ENCODE results near the gene PPP4R4.
"Not testable (repeated sequence)": the region's sequence is repeated elsewhere in the genome, so short reads cannot be mapped to it uniquely, and the experiment has no call there.

PPP4R4 gene

DNA sequence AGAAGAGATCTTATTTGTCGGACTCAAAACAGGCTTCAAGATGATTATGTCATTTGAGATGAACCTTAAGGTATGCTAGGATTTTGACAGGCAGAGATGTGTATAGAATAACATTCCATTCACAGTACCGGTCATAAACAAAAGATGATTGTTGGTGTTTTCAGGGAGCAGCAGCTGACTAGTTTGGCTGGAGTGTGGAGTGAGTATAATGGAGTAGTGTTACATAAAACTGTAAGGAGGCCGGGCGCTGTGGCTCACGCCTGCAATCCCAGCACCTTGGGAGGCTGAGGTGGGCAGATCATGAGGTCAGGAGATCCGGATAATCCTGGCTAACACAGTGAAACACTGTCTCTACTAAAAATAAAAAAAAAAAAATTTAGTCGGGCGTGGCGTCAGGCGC is 95.0 kb downstream of the PPP4R4 start:
- Histone ChIP-seq H3K4me2 (ENCODE audit: low read length) (no peak overlapping the region), H3K4me1 (ENCODE audit: low read length) (no peaks in the 10 kb centered on the region), H3K27ac (ENCODE audit: low read length) (no peak overlapping the region), H3K36me3 (replicated peaks; ENCODE audit: low read depth, low read length) (no peaks in the 10 kb centered on the region), H3K79me2 (ENCODE audit: low read length) (no peaks in the 10 kb centered on the region), H3K27me3 (ENCODE audit: low read depth, low read length) (no peaks in the 10 kb centered on the region), H3K4me3 (ENCODE audit: low read length) (no peak overlapping the region), H3K9me3 (ENCODE audit: insufficient read depth, low read length) (no peaks in the 10 kb centered on the region), H2AFZ (ENCODE audit: low read depth, low read length) (no peak overlapping the region), H3K9ac (ENCODE audit: low read length) (no peak overlapping the region), H4K20me1 (ENCODE audit: insufficient read depth, low read length) (no peaks in the 10 kb centered on the region)
- TF ChIP-seq, protein P1, sequence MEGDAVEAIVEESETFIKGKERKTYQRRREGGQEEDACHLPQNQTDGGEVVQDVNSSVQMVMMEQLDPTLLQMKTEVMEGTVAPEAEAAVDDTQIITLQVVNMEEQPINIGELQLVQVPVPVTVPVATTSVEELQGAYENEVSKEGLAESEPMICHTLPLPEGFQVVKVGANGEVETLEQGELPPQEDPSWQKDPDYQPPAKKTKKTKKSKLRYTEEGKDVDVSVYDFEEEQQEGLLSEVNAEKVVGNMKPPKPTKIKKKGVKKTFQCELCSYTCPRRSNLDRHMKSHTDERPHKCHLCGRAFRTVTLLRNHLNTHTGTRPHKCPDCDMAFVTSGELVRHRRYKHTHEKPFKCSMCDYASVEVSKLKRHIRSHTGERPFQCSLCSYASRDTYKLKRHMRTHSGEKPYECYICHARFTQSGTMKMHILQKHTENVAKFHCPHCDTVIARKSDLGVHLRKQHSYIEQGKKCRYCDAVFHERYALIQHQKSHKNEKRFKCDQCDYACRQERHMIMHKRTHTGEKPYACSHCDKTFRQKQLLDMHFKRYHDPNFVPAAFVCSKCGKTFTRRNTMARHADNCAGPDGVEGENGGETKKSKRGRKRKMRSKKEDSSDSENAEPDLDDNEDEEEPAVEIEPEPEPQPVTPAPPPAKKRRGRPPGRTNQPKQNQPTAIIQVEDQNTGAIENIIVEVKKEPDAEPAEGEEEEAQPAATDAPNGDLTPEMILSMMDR (IDR thresholded peaks at IDR 0.05; ENCODE audit: low read depth, low read length) = no peak
- TF ChIP-seq EZH2phosphoT487 (IDR thresholded peaks at IDR 0.05; ENCODE audit: low read depth) = no peak

DNA sequence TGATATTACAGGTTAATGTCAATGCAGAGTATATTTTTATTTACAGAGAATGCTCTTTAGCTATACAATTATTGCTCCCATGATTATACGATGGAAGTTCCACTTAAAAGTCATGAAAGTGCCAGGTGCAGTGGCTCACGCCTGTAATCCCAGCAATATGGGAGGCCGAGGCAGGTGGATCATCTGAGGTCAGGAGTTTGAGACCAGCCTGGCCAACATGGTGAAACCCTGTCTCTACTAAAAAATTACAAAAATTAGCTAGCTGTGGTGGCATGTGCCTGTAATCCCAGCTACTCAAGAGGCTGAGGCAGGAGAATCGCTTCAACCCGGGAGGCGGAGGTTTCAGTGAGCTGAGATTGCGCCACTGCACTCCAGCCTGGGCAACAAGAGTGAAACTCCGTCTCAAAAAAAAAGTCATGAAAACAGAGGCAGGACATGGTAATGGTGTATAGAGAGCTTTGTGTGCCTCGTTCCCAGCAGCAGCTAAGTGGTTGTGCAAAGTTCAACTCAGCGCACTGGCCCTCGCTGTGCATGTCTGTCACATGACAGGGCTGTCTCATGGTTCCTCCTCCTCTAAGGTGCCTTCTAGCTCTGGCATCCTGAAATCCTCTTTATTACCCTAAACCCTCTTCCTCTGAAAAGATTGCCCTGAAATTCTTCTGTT is 102.9 kb downstream of the PPP4R4 start:
- H4K20me1 ChIP-seq (ENCODE audit: insufficient read depth, low read length); H3K4me2 ChIP-seq (ENCODE audit: low read length); H2AFZ ChIP-seq (ENCODE audit: low read depth, low read length); H3K9me3 ChIP-seq (ENCODE audit: insufficient read depth, low read length); H3K27me3 ChIP-seq (ENCODE audit: low read depth, low read length); H3K27ac ChIP-seq (ENCODE audit: low read length); H3K4me1 ChIP-seq (ENCODE audit: low read length); H3K4me3 ChIP-seq (ENCODE audit: low read length); H3K9ac ChIP-seq (ENCODE audit: low read length); H3K79me2 ChIP-seq (ENCODE audit: low read length); H3K36me3 ChIP-seq (replicated peaks; ENCODE audit: low read depth, low read length): not testable (repeated sequence)

DNA sequence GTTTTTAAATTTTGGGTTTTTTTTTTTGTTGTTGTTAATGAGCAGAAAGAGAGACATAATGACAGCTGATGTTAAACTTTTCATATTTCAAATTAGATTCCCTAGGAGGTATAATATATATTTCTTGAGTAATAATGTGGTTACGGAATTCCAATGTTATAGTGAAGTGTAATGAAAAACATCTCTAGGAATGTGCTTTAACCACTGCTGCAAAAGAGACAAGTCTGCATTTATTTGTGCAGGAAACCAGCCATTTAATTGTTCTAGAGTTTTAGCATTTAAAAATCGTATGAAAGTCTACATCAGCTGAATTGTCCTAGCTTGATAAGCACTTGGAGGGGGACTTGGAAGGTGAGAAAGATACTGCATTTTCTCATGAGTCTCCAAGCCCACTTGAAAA is 104.6 kb downstream of the PPP4R4 start:
- H3K79me2 ChIP-seq (ENCODE audit: low read length) = no peaks in the 10 kb centered on the region
- no peak overlapping the region for H3K27ac ChIP-seq (ENCODE audit: low read length)
- H3K4me1 ChIP-seq (ENCODE audit: low read length) = no peaks in the 10 kb centered on the region
- no peak overlapping the region for H3K9ac ChIP-seq (ENCODE audit: low read length)
- H3K4me3 ChIP-seq (ENCODE audit: low read length) = no peak overlapping the region
- H2AFZ ChIP-seq (ENCODE audit: low read depth, low read length) = no peak overlapping the region
- no peak overlapping the region for H3K4me2 ChIP-seq (ENCODE audit: low read length)
- TF ChIP-seq, protein P1 (IDR thresholded peaks at IDR 0.05; ENCODE audit: low read depth, low read length) = no peak
- no peak for TF ChIP-seq EZH2phosphoT487 (IDR thresholded peaks at IDR 0.05; ENCODE audit: low read depth)
- no peaks in the 10 kb centered on the region for H3K36me3 ChIP-seq (replicated peaks; ENCODE audit: low read depth, low read length)
- no peaks in the 10 kb centered on the region for H3K9me3 ChIP-seq (ENCODE audit: insufficient read depth, low read length)
- no peaks in the 10 kb centered on the region for H3K27me3 ChIP-seq (ENCODE audit: low read depth, low read length)
- H4K20me1 ChIP-seq (ENCODE audit: insufficient read depth, low read length) = no peaks in the 10 kb centered on the region

DNA sequence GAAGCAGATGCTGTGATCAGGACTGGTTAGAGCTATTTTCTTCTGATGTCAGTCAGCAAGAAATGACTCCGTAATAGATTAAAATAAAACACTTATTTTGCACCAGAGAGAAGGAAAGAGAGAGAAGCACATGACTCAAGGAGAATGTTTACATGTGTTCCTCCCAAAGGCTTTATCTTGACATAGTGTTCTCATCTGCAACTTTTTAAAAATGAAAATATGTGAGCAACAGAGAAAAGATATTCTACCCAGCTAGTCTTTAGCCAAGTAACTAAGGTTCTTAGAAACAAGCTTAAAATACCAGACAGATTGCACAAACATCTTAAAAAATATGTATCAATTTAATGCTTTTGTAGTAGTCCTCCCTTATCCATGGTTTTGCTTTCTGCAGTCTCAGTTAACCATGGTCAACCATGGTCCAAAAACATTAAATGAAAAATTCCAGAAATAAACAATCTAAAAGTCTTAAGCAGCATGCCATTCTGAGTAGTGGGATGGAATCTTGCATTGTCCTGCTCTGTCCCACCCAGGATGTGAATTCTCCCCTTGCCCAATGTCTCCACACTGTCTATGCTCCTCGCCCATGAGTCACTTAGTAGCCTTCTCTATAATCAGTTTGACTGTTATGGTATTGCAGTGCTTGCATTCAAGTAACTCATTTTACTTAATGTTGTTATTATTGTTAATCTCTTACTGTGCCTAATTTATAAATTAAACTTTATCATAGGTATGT is 109.0 kb downstream of the PPP4R4 start:
- Histone ChIP-seq H3K9me3 (ENCODE audit: insufficient read depth, low read length) (no peaks in the 10 kb centered on the region), H3K9ac (ENCODE audit: low read length) (no peak overlapping the region), H3K27me3 (ENCODE audit: low read depth, low read length) (no peaks in the 10 kb centered on the region), H3K36me3 (replicated peaks; ENCODE audit: low read depth, low read length) (no peaks in the 10 kb centered on the region), H3K27ac (ENCODE audit: low read length) (no peak overlapping the region), H3K79me2 (ENCODE audit: low read length) (no peaks in the 10 kb centered on the region), H3K4me2 (ENCODE audit: low read length) (no peak overlapping the region), H3K4me1 (ENCODE audit: low read length) (peaks cover 4% of the 10 kb centered on the region; the same call in 1 of the 2 replicates), H2AFZ (ENCODE audit: low read depth, low read length) (no peak overlapping the region), H4K20me1 (ENCODE audit: insufficient read depth, low read length) (no peaks in the 10 kb centered on the region), H3K4me3 (ENCODE audit: low read length) (no peak overlapping the region)
- TF ChIP-seq EZH2phosphoT487 (IDR thresholded peaks at IDR 0.05; ENCODE audit: low read depth) = no peak
- TF ChIP-seq, protein P1 (IDR thresholded peaks at IDR 0.05; ENCODE audit: low read depth, low read length) = no peak

All from OCI-LY3 (cell line).